CD4-positive, alpha-beta T cell treated with Interleukin-17A for 4 hours (primary cell): Measurements from ENCODE around the gene SETD7.

Experiments
- DNase-seq: peaks from one replicate; pipeline ENCODE4 v3.0.0-alpha.2; 2020; ENCODE audit warnings: mixed read lengths

The SETD7 gene

DNA sequence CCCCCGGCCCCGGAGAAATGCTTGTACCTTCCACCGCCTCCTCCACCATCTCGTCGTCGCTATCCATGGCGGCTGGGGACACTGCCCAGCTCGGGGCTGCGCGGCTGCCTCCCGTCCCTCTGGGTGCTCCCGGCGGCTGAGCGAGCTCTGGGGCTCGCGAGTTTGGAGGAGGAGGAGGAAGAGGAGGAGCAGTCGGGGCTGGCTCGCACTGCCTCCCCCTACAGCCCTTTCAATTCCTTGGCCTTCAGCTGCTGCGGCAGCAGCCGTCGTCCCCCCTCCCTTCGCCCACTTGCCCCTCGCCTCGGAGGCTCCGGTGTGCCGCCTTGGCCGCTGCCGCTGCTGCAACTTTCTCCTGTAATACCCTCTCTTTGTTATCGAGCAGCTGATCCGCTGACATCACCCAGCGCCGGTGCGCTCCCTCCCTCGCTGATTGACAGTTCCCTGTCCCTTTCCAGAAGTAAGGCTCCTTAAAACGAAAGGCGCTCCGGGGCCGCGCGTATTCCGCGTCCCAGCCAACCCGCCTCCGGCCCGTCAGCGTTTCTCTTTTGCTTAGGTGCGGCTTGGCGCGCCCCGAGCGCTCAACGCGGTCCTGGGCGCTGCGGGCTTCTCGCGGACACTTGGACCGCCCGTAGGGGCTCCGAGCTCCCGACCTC, at the start of gene SETD7:
SETD7 (minus strand) TSS at position 149 of the 653 bp plus-strand sequence; CDS start at position 67, 82 bp downstream.
- peak; percentile 65 for DNase-seq

DNA sequence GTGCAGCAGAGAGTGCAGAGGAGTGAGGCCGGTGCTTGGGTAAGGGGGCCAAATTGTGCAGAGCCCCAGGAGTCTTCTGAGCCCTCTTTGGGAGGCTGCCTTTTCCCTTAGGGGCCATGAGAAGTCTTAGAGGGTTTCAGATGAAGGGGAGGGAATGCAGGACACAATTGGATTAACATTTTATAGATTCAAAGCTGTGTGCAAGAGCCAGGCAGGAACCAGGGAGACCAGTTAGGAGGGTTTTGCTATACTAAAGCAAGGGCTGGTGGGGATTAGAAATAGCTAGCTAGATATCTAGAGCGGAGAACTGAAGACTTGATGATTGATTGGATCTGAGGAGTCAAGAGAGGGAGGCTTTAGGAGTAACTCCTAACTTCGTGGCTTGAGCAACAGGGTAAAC, 49.5 kb upstream of the SETD7 start:
- DNase-seq = no peak

DNA sequence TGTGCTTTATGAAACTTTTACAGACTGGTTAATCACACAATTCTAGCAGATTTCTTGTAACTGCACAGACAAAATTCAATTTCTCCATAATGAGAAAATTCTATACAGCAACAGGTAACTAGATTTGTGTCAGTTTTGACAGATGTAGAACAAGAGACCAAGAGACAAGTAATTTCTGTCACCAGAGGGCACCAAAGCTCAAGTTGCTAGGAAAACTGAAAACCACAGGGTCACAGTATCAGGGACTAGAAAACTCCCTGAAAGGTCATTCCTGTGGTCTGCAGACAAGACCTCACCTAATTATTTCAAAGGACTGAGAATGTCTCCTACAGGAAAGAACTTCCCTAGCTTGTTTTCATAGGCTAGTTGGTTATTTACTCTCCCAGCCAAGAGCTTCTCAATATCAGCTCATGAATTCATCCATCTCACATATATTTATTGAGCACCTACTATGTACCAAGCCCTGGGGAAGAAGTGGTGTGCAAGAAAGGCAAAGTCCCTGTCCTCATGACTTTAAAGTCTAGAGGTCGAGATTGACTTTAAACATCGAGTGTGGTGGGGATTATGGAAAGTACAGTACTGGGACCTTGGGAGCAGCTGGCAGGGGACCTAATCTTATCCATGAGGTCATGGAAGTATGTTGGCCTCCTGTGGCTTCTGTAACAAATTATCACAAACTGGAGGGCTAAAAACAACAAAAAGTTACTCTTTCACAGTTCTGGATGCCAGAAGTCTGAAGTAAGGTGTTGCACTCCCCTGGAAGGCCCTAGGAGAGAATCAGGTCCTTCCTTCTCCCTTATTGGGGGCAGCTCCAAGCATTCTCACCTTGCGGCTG, 47.8 kb upstream of the SETD7 start:
- peak; percentile 48 for DNase-seq

DNA sequence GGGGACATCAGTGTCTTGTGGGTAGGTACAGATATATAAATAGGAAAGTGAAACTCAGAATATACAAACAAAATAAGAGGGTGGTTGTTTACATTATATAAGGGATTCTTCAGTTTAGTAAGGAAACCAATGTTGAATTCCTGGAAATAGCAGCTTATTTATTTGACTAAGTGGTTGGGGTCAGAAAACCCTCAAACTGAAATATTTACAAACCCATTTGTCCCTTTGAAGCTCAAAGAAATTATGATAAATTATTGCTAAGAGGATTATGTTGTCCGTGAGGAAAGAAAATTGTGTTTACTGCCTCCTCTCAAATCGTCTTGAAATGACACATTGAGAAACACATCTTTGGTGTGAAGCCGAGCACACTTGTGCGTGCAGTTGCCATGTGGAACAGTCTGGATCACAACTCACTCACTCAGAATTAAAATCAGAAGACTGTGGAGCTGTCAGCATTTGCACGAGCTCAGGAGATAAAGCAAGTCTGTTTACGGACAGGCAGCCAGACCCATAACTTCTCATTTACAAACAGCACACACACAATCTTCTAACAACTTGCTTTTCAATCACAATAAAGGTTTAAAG, 46.8 kb upstream of the SETD7 start:
- DNase-seq = no peak

DNA sequence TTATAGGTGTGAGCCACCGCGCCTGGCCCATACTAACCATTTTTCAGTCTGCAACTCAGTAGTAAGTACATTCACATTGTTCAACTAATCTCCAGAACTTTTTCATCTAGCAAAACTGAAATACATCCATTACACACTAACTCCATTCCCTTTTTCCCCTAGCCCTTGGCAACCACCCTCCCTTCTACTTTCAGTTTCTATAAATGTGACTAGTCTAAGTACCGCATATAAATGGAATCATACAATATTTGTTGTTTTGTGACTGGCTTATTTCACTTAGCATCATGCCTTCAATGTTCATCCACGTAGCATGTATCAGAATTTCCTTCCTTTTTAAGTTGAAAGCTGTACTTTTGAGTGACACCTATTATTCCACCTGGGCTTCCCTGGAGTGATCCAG, 44.6 kb upstream of the SETD7 start:
- DNase-seq = no peak

DNA sequence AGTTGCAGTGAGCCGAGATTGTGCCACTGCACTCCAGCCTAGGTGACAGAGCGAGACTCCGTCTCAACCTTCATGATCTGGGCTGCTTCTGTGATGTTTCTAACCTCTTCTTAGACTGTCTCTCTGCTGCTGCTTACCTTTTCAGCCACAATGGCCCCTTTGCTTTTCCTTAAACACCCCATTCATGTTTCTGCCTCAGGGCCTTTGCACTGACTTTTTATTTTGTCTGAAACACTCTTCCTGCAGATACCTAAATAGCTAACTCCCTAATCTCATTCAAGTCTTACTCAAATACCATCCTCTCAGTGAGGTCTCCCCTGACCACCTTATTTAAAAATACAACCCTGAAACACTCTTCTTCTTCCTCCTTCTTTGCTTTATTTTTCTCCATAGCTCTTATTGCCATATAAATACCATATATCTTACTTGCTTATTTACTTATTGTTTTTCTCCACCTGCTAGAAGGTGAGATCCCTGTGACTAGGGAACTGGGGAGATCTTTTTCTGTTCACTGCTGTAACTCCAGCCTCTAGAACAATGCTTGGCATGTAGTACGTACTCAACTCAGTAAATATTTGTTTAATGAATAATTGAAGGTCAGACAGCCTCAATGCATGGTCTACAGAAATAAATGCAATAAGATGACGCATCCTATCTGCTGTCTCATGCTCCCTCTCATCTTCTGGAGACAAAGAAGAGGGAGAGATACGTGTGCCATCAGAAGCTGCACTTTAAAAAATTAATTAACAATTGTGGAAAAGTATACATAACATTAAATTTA, 43.8 kb upstream of the SETD7 start:
- DNase-seq = no peak

DNA sequence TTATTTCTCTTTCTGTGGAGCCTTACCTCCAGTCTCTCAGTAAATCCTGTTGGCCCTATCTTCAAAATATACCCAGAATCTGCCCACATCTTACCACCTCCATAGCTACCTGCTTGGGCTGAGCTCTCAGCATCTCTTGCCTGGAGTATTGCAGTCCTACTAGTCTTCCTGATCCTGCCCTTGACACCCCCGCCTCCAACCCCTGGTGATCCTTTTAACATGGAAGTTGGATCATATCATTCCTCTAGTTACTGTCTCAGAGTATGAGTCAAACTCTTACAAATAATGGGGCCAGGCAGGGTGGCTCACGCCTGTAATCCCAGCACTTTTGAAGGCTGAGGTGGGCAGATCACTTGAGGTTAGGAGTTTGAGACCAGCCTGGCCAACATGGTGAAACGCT, 43.1 kb upstream of the SETD7 start:
- DNase-seq = no peak

DNA sequence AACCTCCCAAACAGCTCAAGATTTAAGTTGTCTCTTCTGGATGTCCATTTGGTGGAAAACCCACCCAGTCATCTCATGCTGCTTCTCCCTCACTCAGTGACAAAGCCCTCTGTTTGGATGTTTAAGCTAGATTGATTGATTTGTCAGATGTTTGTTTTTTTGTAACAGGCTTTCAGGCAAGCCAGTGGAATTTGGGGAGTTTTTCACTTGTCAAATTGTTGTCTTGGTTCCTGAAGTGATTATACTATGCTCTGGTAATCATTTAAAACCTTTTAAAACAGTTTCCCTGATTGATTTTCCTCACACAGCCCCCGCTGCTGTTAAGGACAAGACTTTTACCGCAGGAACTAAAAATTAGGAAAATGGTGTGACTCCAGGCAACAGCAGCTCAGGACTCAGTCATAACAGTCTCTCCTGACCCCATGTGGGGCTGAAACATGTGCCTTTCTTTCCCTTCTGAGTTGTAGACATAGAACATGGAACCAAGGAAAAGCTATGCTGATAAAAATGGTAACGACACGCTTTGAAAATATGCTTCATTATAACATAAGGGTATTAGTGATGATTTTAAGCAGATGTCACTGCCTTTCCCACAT, 40.8 kb upstream of the SETD7 start:
- no peak for DNase-seq

DNA sequence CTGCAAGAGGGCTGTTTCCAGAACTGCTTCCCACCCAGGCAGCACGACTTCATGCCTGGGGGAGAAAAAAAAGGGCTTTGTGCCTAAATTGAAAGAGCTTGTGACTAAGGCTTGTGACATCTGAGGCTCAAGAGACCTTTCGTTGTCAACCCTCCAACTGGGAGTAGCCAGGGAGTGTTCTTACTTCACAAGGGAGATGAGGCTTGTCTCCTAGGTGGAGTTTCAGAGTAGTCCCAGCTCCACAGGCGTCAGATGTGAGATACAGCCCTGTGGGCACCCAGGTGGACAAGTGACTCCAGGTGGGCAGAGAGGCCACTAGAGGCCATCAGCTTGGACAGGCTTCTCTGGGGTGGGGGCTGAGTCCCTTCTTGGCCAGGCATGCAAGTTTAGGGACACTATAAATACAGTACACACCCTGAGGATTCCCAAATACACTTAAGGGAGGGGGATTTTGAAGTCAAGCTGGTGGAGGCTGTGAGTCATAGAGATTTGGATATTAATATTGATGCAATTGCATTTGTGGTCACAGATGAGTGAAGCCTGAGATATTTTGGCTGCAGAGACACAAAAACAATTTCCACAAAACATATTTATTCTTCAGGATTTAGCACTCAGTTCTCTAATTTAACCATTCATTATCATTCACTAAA, 40.1 kb upstream of the SETD7 start:
- no peak for DNase-seq

DNA sequence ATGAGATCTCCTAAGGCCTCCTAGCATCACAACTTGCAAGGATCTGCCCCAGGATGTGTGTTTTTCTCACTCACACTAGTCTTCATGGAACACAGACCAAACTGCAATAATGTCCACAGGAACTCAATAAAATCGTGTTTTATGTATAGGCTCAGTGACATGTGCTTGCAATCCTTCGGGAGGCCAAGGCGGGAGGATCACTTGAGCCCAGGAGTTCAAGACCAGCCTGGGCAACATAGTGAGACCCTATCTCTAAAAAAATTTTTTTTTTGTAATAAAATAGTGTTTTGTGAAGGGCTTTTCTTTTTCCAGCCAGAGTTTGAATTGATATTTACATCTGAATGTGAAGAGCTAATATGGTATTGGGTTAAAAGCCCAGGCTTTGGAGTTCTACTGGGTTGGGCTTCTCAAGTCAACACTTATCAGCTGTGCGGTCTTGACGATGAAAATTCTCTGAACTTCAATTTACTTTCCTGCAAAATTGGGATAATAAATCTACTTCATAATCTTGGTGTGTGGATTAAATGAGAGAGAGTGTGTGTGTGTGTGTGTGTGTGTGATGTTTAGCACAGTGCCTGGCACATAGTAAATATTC, 38.7 kb upstream of the SETD7 start:
- no peak for DNase-seq

DNA sequence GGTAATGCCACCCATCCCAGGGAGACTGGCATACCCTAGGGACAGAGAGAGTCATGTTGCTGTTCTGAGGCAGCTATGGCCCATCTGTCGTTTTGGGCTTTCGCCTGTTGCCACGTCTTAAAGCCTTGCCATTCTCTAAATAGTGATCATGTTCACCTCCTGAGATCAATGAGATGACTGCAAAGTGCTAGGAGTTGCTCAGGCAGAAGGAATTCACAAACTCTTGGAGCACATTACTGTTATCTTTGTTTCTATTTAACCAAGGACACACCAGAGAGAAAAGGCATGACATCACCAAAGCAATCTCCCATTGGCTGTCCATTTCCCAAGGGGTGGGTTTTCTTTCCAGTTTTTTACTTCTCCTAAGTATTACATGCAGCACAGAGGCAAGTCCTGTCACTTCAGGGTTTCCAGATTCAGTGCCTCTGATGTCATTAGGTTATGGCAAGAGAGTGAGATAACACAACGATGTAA, 37.1 kb upstream of the SETD7 start:
- DNase-seq = no peak

DNA sequence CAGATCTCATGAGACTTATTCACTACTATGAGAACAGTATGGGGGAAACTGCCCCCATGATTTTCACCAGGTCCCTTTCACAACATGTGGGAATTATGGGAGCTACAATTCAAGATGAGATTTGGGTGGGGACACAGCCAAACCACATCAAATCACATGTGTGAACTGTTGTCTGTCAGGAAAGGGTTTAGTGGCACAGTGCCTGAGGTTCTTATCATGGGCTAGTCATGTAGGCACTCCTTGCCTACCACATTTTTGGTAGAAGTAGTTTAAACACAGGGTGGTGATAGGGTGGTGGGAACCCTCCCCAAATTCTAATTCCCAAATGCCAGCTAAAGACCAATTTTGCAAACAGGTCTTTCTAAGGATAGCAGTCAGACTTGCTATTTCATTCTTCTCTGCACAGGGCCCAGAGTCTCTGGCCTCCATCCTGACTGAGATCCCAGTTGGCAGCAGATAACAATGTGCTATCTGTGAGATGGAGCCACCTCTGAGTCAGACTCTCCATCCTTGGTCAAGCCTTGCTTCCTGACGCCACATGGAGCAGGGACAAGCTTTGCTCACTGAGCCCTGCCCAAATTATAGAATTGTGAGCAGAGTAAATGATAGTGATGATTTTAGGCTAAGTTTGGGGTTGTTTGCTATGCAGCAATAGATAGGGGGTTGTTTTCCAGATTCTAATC, 33.5 kb upstream of the SETD7 start:
- DNase-seq = no peak

DNA sequence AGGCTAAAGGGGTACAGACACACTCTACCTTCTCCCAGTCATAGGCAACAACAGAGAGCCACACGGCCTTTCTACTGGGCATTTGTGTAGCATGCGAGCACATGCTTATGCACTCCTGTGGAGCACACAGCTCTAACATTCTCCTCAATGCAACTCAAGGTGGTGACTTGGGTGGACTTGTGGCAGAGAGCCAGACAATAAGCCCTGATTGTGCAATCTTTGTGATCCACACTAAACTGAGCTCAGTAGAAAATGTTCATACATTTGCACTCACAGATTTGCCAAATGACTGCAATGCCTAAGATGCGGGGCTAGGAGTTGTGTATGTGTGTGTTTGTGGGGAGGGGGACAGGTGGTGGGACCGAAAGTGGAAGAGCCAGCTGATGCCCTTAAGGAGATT, 31.4 kb upstream of the SETD7 start:
- no peak for DNase-seq

DNA sequence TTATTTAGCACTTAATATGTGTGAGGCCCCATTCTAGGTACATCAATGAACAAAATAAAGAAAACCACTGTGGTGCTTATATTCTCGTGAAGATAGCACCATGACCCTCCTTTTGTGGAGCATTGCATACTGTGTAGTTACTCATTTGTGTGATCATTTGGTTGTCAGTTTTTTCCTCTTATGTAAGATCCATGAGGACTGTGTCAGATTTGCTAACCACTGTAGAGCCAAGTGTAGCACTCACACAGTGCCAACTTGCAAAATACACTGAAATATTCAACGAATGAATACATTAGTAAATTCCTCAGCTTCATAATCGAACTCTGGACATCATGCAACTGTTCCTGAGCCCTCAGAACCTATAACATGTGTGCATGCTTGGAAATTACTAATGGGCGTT, 29.5 kb upstream of the SETD7 start:
- DNase-seq = no peak

DNA sequence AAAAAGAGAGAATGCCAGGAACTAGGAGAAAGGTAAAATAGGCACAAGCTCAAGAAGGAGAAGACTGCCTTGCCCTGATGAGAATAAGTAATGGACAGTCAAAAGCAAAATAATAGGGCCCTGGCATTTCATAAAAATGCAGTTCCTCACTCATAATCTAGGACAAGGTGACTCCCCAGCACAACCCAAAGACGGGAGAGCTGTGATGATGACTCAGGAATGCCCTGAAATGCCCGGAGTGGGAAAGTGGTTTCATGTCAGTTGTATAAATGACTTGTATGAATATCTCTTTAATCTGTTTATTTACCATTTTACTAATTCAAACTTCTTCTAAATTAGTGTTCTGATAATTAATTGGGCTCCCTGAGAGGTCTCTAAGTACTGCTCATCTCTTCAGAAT, 28.8 kb upstream of the SETD7 start:
- DNase-seq = no peak

DNA sequence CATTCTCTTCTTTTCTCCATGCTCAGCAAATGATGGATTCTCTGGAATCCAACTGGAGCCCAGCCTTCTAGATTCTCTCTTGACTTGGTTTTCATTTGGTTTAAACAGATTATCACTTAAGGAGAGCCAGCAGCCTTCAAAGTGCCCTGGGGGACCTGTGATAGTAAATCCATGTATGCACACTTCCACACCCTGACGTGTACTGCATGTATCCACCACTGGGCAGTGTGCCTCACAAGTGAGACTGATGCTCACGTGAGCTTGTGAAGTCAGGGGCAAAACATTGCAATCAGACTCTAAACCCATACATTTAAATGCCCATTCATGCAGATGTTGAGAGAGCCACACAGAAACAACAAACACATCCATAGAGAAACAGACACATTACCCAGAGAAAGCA, 28.0 kb upstream of the SETD7 start:
- no peak for DNase-seq

DNA sequence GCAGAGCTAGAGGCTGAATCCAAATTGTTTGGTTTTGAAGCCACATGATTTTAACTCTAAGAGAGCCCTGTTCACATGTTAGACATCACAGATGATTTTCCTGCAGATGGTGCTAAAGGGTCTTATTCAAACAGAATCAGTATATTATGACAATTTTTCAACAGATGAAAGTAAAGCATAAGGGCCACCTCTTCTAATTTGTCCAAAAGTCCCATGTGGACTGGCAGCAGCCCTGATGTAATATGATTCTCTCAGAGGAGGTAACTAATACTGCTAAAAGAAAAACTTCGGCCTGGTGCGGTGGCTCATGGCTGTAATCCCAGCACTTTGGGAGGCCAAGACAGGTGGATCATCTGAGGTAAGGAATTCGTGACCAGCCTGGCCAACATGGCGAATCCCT, 26.0 kb upstream of the SETD7 start:
- no peak for DNase-seq

DNA sequence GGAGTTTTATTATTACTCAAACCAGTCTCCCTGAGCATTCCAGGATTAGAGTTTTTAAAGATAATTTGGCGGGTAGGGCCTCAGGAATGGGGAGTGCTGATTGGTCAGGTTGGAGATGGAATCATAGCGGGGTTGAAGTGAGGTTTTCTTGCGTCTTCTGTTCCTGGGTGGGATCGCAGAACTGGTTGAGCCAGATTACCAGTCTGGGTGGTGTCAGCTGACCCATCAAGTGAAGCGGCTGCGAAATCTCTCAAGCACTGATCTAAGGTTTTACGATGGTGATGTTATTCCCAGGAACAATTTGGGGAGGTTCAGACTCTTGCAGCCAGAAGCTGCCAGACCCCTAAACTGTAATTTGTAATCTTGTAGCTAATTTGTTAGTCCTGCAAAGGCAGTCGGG, 25.1 kb upstream of the SETD7 start:
- no peak for DNase-seq

DNA sequence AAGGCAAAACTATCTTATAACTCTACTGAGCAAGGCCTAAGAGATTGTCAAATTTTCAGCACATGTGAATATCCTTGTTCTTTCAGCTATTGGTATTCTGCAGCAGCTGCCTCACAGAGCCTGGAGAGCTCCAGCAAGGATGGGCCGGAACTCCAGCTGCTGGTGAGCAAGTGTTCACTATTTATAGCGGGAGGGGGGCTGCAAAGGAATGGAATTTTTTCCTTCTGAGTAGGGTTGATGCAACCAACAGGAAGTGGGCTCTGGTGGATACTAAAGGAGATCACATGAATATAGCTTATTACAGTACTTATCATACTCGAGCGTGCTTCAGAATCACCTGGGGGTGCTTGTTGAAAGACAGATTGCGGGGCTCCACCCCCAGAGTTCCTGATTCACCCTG, 20.2 kb upstream of the SETD7 start:
- no peak for DNase-seq

DNA sequence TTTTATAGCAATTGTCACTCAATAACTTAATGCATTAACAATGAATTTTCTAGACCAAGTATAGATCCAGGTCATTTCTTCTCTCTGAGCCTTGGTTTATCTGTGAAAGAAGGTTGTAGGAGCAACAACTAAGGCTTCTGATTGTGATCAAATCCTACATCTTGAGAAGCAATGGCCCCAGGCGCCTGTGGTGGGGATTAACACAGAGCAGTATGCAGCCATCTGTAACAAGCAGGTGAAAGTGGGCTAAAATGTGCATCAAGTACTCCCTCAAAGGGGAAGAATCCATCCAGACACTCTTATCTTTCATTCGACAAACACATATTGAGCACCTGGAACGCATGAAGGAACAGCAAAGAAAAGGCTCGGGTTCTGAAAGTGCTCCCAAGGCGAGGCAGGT, 19.1 kb upstream of the SETD7 start:
- DNase-seq = no peak

DNA sequence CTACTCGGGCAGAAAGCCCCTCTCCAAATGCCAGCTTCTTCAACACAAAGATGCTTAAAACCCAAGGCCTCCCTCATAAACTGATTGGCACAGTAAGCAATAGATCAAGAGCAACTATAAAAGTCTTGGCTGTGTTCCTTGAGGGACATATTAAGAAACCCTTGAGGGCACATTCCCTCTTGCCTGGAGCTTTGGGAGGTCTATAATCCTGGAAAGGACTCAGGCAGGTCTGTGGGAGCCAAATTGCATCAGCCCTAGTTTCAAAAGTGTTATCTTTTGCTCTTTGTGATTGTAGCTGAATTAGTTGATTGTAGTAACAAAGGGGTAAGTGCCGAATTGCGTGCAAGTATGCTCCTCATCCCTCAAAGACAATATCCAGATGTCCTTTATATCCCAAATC, 18.6 kb upstream of the SETD7 start:
- DNase-seq = no peak
